Prostate gland (tissue), 2 donors: ENCODE measurements around the gene MOGAT2. TPM values are rescaled to one million over a fixed set of nuclear protein-coding genes. Genes with fewer than 3 reads are reported as not detected.

Experiments used
- DNase-seq: peaks from one replicate; pipeline ENCODE4 v3.0.0-alpha.2; 2019; ENCODE audit warnings: low spot score
- H3K27ac ChIP-seq, 2 donors: fragments of 200-600 bp; sonication (generic); 2 replicates each; pipeline ENCODE4 v1.5.1; 2017 to 2019
- H3K27me3 ChIP-seq: fragments of 200-600 bp; sonication (generic); replicated peaks from 2 replicates; pipeline ENCODE4 v1.5.1; 2019; ENCODE audit not compliant: insufficient read depth
- H3K36me3 ChIP-seq, 2 donors: fragments of 200-600 bp; sonication (generic); 1 replicate in 1 of 2; 2 replicates in 1 of 2; pipeline versions ENCODE4 v1.5.1 to v1.8.1; 2017 to 2019
- H3K4me1 ChIP-seq: fragments of 200-600 bp; sonication (generic); replicated peaks from 2 replicates; pipeline ENCODE4 v1.5.1; 2019
- H3K4me3 ChIP-seq, 2 donors: fragments of 200-600 bp; sonication (generic); 2 replicates each; pipeline ENCODE4 v1.5.1; 2017 to 2019
- H3K9me3 ChIP-seq: fragments of 200-600 bp; sonication (generic); 2 replicates; pipeline ENCODE4 v1.5.1; 2017
- POLR2A ChIP-seq: fragments of 450-650 bp; IDR thresholded peaks from one replicate; pipeline ENCODE4 v1.6.1; 2016; ENCODE audit warnings: antibody characterized with exemption, mild to moderate bottlenecking
- POLR2AphosphoS5 ChIP-seq: sonication (generic); formaldehyde crosslinking; IDR thresholded peaks from one replicate; pipeline ENCODE4 v1.6.1; 2017; ENCODE audit warnings: antibody characterized with exemption
- WGBS: methylation state at CpG from one replicate; pipeline ENCODE4 v1.1.5; 2018; 5-methylcytosine and 5-hydroxymethylcytosine counted together
- intact Hi-C: fragments of 100-400 bp; cut with DNase I; formaldehyde crosslinking; loops from one replicate; pipeline ENCODE4 v1.14.2; 2022
- total RNA-seq, 2 donors: library from RNA; depleted of rRNA; stranded (reverse); fragments of >200 nt; gene quantifications; one replicate each; pipeline ENCODE4 v1.1.0, GENCODE V29; 2016
- TF ChIP-seq, protein P1 (sequence below), 4 experiments: fragments of 200-600 bp in 2 of 4; fragments of 450-650 bp in 2 of 4; sonication (generic) in 2 of 4; IDR thresholded peaks; 1 replicate in 3 of 4; 2 replicates in 1 of 4; pipeline ENCODE4 v1.5.1; 2016 to 2019; ENCODE audit warnings: antibody characterized with exemption in 4 of 4, mild to moderate bottlenecking in 2 of 4, moderate library complexity in 2 of 4

MOGAT2 gene
- 1 to 10 TPM in 1 of 2 donors, under 1 TPM in 1; 0.62 to 4.1 TPM for total RNA-seq

- H3K27ac ChIP-seq: peak within 1 kb of the TSS; percentile 70 to 88
- H3K4me1 ChIP-seq: peaks cover 4% of the 10 kb centered on the region
- no peaks in the 10 kb centered on the region for H3K9me3 ChIP-seq
- H3K4me3 ChIP-seq: no peak within 1 kb of the TSS
- H3K27me3 ChIP-seq: no peaks in the 10 kb centered on the region
- TF ChIP-seq POLR2AphosphoS5: peak; percentile 47
- TF ChIP-seq, protein P1, sequence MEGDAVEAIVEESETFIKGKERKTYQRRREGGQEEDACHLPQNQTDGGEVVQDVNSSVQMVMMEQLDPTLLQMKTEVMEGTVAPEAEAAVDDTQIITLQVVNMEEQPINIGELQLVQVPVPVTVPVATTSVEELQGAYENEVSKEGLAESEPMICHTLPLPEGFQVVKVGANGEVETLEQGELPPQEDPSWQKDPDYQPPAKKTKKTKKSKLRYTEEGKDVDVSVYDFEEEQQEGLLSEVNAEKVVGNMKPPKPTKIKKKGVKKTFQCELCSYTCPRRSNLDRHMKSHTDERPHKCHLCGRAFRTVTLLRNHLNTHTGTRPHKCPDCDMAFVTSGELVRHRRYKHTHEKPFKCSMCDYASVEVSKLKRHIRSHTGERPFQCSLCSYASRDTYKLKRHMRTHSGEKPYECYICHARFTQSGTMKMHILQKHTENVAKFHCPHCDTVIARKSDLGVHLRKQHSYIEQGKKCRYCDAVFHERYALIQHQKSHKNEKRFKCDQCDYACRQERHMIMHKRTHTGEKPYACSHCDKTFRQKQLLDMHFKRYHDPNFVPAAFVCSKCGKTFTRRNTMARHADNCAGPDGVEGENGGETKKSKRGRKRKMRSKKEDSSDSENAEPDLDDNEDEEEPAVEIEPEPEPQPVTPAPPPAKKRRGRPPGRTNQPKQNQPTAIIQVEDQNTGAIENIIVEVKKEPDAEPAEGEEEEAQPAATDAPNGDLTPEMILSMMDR (IDR thresholded peaks at IDR 0.05): no peak
- WGBS: 60% methylated on average over 7 of the region's 13 CpGs
- intact Hi-C loops: no loop called here
- no peaks in the 10 kb centered on the region for H3K36me3 ChIP-seq
- DNase-seq: peak; percentile 50
Observed at GRCh38 chr11:75717608-75718418, at the start of gene MOGAT2. TSS of gene MOGAT2 (plus strand) at chr11:75717838. CDS start at chr11:75717889, 51 bp downstream.

- H3K4me3 ChIP-seq: peak within 1 kb of the TSS; percentile 49 to 54
- intact Hi-C loops: loop anchor here (10.0 kb wide), 1 partner anchor 84 kb away; no protein-coding TSS in a partner anchor
- H3K27me3 ChIP-seq: no peaks in the 10 kb centered on the region
- H3K36me3 ChIP-seq: no peaks in the 10 kb centered on the region
- TF ChIP-seq, protein P1 (IDR thresholded peaks at IDR 0.05): no peak
- no peak for TF ChIP-seq POLR2AphosphoS5
- no peak for TF ChIP-seq POLR2A
- H3K9me3 ChIP-seq: no peaks in the 10 kb centered on the region
- no peaks in the 10 kb centered on the region for H3K4me1 ChIP-seq
- no peak for DNase-seq
- 2% methylated on average over 72 of the region's 72 CpGs for WGBS
- H3K27ac ChIP-seq: peak within 1 kb of the TSS; percentile 70
Observed at GRCh38 chr11:75668451-75669297, 49.0 kb upstream of the MOGAT2 start, which contains the start of gene MAP6. TSS of gene MAP6 (minus strand) at chr11:75669038. CDS start at chr11:75668369, 669 bp downstream.

DNA sequence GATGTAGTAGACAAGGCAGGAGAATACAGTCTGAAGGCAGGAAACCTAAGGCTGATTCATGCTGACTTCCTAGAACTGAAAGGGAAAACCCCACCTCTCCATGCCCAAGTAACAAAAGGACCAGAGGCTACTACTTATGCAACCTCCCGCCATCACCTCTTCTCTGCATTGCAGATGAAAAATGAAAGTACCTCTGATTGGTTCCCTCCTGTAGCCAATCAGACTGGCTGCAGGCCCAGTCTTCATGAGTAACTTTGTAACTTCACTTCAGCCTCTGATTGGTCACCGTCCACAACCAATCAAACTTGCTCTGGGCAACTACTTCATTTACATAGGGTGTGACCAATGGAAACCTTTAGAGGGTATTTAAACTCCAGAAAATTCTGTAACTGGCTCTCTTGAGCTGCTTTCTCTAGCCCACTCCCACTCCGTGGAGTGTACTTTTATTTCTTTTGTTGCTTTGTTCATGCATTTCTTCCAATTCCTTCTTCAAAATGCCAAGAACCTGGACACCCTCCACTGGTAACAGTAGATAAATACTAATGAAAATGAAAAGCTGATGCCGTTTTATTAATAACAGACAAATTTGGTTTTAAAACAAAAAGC is 43.6 kb upstream of the MOGAT2 start:
- Histone ChIP-seq H3K9me3 (no peaks in the 10 kb centered on the region), H3K27ac (no peak overlapping the region), H3K36me3 (no peaks in the 10 kb centered on the region), H3K4me3 (no peak overlapping the region), H3K27me3 (no peaks in the 10 kb centered on the region), H3K4me1 (no peaks in the 10 kb centered on the region)
- intact Hi-C loops: no loop called here
- TF ChIP-seq, protein P1 (IDR thresholded peaks at IDR 0.05): no peak
- TF ChIP-seq POLR2A (no peak), POLR2AphosphoS5 (no peak)
- 93% methylated on average over 4 of the region's 4 CpGs for WGBS
- DNase-seq: no peak

DNA sequence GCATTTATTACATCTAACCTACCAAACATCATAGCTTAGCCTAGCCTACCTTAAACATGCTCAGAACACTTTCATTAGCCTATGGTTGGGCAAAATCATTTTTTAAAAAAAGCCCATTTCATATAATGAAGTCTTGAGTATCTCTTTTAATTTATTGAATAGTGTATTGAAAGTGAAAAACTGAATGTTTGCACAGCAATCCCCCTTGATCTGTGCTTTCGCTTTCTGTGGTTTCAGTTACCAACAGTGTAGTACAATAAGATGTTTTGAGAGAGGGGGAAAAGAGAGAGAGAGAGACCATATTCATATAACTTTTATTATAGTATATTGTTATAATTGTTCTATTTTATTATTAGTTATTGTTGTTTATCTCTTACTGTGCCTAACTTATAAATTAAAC is 40.4 kb upstream of the MOGAT2 start:
- H3K36me3 ChIP-seq: no peaks in the 10 kb centered on the region
- intact Hi-C loops: no loop called here
- H3K27me3 ChIP-seq: no peaks in the 10 kb centered on the region
- H3K9me3 ChIP-seq: no peaks in the 10 kb centered on the region
- DNase-seq: no peak
- no peak overlapping the region for H3K4me3 ChIP-seq
- no peak for TF ChIP-seq POLR2AphosphoS5
- TF ChIP-seq POLR2A: no peak
- TF ChIP-seq, protein P1 (IDR thresholded peaks at IDR 0.05): no peak
- 79% methylated on average over 1 of the region's 1 CpG for WGBS
- H3K4me1 ChIP-seq: no peaks in the 10 kb centered on the region
- H3K27ac ChIP-seq: no peak overlapping the region
